Sigmoid colon (tissue), 3 donors: ENCODE results near the gene ENO2.

Source experiments
- POLR2A ChIP-seq, 2 donors: fragments of 450-650 bp; IDR thresholded peaks; one replicate each; pipeline ENCODE4 v1.6.1; 2016; ENCODE audit warnings: antibody characterized with exemption in 2 of 2, mild to moderate bottlenecking in 2 of 2, moderate library complexity in 2 of 2
- TF ChIP-seq, protein P1 (sequence below), 4 experiments: fragments of 450-650 bp in 3 of 4; fragments of 200-600 bp in 1 of 4; IDR thresholded peaks; one replicate each; pipeline ENCODE4 v1.5.1; 2016 to 2019; ENCODE audit warnings: antibody characterized with exemption in 4 of 4, mild to moderate bottlenecking in 3 of 4, moderate library complexity in 2 of 4

DNA sequence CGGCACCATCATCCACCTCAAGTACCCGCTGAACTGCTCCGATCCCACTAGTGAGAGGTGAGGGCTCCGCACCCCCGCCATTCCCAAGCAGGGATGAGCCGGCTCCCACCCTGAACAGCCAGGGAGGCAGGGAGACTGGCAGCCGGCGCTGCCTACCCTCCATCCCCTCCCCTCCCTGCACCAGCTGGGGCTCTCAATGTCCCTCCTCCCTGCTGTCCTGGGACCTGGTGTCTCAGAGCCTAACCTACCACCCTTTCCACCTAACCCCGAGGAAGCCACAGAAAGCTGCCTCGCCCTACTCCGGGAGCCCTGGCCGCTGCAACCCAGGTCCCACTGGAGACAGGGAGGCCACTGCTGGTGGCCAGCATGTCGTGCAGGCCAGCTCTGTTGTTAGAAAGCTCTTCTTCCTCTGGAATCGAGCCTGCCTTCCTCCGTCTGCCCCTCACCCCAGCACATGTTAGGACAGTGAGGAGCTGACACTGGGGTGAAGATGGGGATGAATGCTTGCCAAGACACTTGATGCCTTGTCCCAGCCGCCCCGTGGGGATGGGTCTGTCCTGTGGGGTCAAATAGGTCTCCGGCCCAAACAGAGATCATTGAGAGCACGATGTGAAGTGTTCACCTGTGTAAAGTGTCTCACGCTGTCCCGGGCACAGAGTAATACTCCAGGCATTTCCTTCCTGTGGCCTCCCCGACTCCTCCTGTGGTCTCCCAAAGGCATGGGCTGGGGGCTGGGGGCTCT lies 37.9 kb downstream of the ENO2 start:
- TF ChIP-seq, protein P1, sequence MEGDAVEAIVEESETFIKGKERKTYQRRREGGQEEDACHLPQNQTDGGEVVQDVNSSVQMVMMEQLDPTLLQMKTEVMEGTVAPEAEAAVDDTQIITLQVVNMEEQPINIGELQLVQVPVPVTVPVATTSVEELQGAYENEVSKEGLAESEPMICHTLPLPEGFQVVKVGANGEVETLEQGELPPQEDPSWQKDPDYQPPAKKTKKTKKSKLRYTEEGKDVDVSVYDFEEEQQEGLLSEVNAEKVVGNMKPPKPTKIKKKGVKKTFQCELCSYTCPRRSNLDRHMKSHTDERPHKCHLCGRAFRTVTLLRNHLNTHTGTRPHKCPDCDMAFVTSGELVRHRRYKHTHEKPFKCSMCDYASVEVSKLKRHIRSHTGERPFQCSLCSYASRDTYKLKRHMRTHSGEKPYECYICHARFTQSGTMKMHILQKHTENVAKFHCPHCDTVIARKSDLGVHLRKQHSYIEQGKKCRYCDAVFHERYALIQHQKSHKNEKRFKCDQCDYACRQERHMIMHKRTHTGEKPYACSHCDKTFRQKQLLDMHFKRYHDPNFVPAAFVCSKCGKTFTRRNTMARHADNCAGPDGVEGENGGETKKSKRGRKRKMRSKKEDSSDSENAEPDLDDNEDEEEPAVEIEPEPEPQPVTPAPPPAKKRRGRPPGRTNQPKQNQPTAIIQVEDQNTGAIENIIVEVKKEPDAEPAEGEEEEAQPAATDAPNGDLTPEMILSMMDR (IDR thresholded peaks at IDR 0.05) = no peak
- TF ChIP-seq POLR2A (IDR thresholded peaks at IDR 0.05) = no peak
